Nephron (organoid): ENCODE results near the gene CYRIA.

Experiments
- H3K27ac Mint-ChIP-seq, 3 experiments: 2 replicates each; pipeline ENCODE4 v1.8.0; 2020; ENCODE audit warnings: mixed read lengths in 3 of 3, mild to moderate bottlenecking in 2 of 3, moderate library complexity in 1 of 3
- H3K27me3 Mint-ChIP-seq: 2 replicates; pipeline ENCODE4 v1.8.0; 2021; ENCODE audit warnings: low read depth, mild to moderate bottlenecking, moderate library complexity, mixed read lengths
- H3K36me3 Mint-ChIP-seq: 2 replicates; pipeline ENCODE4 v1.8.0; 2020; ENCODE audit warnings: low read depth, mixed read lengths
- H3K4me1 Mint-ChIP-seq: 2 replicates; pipeline ENCODE4 v1.8.0; 2020; ENCODE audit warnings: mixed read lengths
- H3K4me3 Mint-ChIP-seq, 3 experiments: 2 replicates each; pipeline ENCODE4 v1.8.0; 2020; ENCODE audit warnings: mild to moderate bottlenecking in 3 of 3, mixed read lengths in 3 of 3, moderate library complexity in 2 of 3
- H3K9me3 Mint-ChIP-seq: 2 replicates; pipeline ENCODE4 v1.8.0; 2020; ENCODE audit warnings: mixed read lengths
- TF ChIP-seq, protein P1 (sequence below), 3 experiments: fragments of 200-600 bp; sonication (generic); IDR thresholded peaks; one replicate each; pipeline ENCODE4 v1.5.0; 2021; ENCODE audit warnings: antibody characterized with exemption in 3 of 3; ENCODE audit not compliant: unreplicated experiment in 3 of 3

Gene CYRIA

DNA sequence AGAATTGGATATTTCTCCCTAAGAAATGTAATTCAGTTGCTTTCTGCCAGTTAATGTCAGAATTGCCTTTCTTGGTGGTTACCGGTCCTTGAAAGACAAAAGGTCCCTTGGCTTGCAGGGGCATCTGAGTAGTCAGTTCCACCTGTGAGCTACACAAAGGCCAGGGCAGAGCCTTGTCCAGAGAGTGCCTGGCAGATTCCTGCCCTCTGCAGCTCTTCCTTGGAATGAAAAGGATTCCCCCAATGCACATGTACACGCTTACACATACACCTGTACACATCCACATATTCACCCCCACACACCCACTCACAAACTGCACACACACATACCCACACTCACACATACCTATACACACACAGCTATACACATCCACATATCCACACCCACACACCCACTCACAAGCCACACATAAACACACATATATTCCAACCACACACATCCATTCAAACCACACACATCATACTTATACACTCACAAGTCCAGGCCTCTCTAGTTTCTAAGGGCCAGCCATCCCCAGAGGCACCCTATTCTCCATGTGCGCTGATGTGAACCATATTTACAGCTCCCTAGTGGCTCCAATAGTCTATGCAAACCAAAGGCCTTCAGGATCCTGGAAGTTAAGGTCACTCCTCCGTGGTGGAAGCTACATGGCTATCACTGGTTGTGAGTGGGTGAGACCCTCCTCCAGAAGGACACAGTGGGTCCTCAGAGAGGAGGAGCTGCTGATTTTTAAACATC, 9.6 kb downstream of the CYRIA start:
- peak overlapping the region in 2 of 3 experiments; percentile 16 to 78 for H3K27ac Mint-ChIP-seq
- TF ChIP-seq, protein P1, sequence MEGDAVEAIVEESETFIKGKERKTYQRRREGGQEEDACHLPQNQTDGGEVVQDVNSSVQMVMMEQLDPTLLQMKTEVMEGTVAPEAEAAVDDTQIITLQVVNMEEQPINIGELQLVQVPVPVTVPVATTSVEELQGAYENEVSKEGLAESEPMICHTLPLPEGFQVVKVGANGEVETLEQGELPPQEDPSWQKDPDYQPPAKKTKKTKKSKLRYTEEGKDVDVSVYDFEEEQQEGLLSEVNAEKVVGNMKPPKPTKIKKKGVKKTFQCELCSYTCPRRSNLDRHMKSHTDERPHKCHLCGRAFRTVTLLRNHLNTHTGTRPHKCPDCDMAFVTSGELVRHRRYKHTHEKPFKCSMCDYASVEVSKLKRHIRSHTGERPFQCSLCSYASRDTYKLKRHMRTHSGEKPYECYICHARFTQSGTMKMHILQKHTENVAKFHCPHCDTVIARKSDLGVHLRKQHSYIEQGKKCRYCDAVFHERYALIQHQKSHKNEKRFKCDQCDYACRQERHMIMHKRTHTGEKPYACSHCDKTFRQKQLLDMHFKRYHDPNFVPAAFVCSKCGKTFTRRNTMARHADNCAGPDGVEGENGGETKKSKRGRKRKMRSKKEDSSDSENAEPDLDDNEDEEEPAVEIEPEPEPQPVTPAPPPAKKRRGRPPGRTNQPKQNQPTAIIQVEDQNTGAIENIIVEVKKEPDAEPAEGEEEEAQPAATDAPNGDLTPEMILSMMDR (IDR thresholded peaks at IDR 0.05; ENCODE audit: unreplicated experiment in 3 of 3), result no peak
- peaks cover 72% of the 10 kb centered on the region for H3K4me1 Mint-ChIP-seq
- H3K9me3 Mint-ChIP-seq, result no peaks in the 10 kb centered on the region
- H3K36me3 Mint-ChIP-seq, result no peaks in the 10 kb centered on the region
- peak overlapping the region in 1 of 3 experiments; percentile 37 for H3K4me3 Mint-ChIP-seq
- no peaks in the 10 kb centered on the region for H3K27me3 Mint-ChIP-seq

DNA sequence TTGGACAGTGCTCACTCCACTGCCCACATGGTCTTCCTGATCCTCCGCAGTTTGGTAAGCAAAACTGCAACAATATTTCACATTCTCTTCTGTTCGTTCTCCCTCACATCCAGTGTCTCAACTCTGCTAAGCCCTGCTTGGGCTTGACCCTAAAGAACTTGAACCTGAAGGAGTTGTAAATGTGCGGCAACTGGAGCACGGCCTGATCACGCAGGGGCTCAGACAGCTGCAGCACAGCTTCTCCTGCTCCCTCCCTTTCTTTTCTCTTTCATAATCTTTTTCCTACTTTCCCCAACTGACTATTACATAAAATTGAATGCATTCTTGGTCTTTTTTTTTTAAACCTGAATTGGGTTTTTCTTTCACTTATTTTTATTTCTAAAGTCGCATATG, 10.2 kb downstream of the CYRIA start:
- no peaks in the 10 kb centered on the region for H3K9me3 Mint-ChIP-seq
- H3K4me3 Mint-ChIP-seq, result no peak overlapping the region
- H3K27me3 Mint-ChIP-seq, result no peaks in the 10 kb centered on the region
- TF ChIP-seq, protein P1 (IDR thresholded peaks at IDR 0.05; ENCODE audit: unreplicated experiment in 3 of 3), result no peak
- H3K36me3 Mint-ChIP-seq, result no peaks in the 10 kb centered on the region
- peaks cover 78% of the 10 kb centered on the region for H3K4me1 Mint-ChIP-seq
- peak overlapping the region in 2 of 3 experiments; percentile 28 to 35 for H3K27ac Mint-ChIP-seq

GRCh38 chr2:16654833-16655444, 10.7 kb downstream of the CYRIA start:
- H3K36me3 Mint-ChIP-seq, result no peaks in the 10 kb centered on the region
- H3K27ac Mint-ChIP-seq, result peak overlapping the region in 2 of 3 experiments; percentile 35 to 36
- no peaks in the 10 kb centered on the region for H3K27me3 Mint-ChIP-seq
- TF ChIP-seq, protein P1 (IDR thresholded peaks at IDR 0.05; ENCODE audit: unreplicated experiment in 3 of 3), result no peak
- H3K9me3 Mint-ChIP-seq, result no peaks in the 10 kb centered on the region
- no peak overlapping the region for H3K4me3 Mint-ChIP-seq
- peaks cover 83% of the 10 kb centered on the region for H3K4me1 Mint-ChIP-seq

- H3K36me3 Mint-ChIP-seq, result no peaks in the 10 kb centered on the region
- H3K9me3 Mint-ChIP-seq, result no peaks in the 10 kb centered on the region
- peak overlapping the region; percentile 14 to 85 (median 58) for H3K27ac Mint-ChIP-seq
- H3K27me3 Mint-ChIP-seq, result no peaks in the 10 kb centered on the region
- H3K4me3 Mint-ChIP-seq, result no peak overlapping the region
- peaks cover 86% of the 10 kb centered on the region for H3K4me1 Mint-ChIP-seq
- TF ChIP-seq, protein P1 (IDR thresholded peaks at IDR 0.05; ENCODE audit: unreplicated experiment in 3 of 3), result no peak
These were observed 11.8 kb downstream of the CYRIA start for GRCh38 chr2:16653799-16654198.

DNA sequence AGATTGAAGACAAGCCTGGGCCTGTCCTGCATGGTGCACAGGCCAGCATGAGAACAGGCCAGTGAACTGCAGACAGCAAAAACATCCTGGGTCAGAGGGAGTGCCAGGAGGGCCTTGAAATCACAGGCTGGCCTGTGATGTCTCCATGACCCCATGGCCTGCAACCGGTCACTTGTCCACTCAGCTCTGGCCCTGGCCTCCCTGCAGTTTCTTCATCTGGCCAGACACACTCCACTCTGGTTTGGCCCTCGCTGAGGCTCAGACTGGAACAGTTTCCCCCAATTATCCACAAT, 12.6 kb downstream of the CYRIA start:
- H3K36me3 Mint-ChIP-seq, result no peaks in the 10 kb centered on the region
- no peak overlapping the region for H3K4me3 Mint-ChIP-seq
- TF ChIP-seq, protein P1 (IDR thresholded peaks at IDR 0.05; ENCODE audit: unreplicated experiment in 3 of 3), result no peak
- peaks cover 79% of the 10 kb centered on the region for H3K4me1 Mint-ChIP-seq
- peak overlapping the region; percentile 7 to 85 (median 58) for H3K27ac Mint-ChIP-seq
- H3K9me3 Mint-ChIP-seq, result no peaks in the 10 kb centered on the region
- no peaks in the 10 kb centered on the region for H3K27me3 Mint-ChIP-seq
